IPS-20b (cell line): ENCODE data around the gene HSD17B12.

Experiments
- H3K27ac ChIP-seq: one replicate; pipeline ENCODE4 v1.5.1; 2013; ENCODE audit warnings: low read length
- H3K27me3 ChIP-seq: 2 replicates; pipeline ENCODE4 v1.6.1; 2013; ENCODE audit warnings: mild to moderate bottlenecking, low read length, inconsistent platforms; ENCODE audit not compliant: insufficient read depth
- H3K36me3 ChIP-seq: 2 replicates; pipeline ENCODE4 v1.6.1; 2013; ENCODE audit warnings: low read depth, mild to moderate bottlenecking, inconsistent platforms, low read length, moderate library complexity; ENCODE audit not compliant: insufficient read depth
- H3K4me1 ChIP-seq: 2 replicates; pipeline ENCODE4 v1.6.1; 2013; ENCODE audit warnings: mild to moderate bottlenecking, control low read depth, inconsistent platforms, low read length, moderate library complexity; ENCODE audit not compliant: insufficient read depth
- H3K4me3 ChIP-seq: 2 replicates; pipeline ENCODE4 v1.5.1; 2013; ENCODE audit warnings: mild to moderate bottlenecking, low read length, inconsistent platforms
- H3K9ac ChIP-seq: 2 replicates; pipeline ENCODE4 v1.6.1; 2013; ENCODE audit warnings: low read depth, mild to moderate bottlenecking, inconsistent platforms, low read length, moderate library complexity
- H3K9me3 ChIP-seq: 2 replicates; pipeline ENCODE4 v1.6.1; 2013; ENCODE audit warnings: mild to moderate bottlenecking, low read depth, low read length, inconsistent platforms; ENCODE audit not compliant: insufficient read depth

Gene HSD17B12

GRCh38 chr11:43784866-43785265 lies 104.3 kb downstream of the HSD17B12 start:
- H3K27me3 ChIP-seq: no peaks in the 10 kb centered on the region
- no peak overlapping the region for H3K27ac ChIP-seq
- H3K4me1 ChIP-seq: no peaks in the 10 kb centered on the region
- H3K4me3 ChIP-seq: no peak overlapping the region
- no peak overlapping the region for H3K9ac ChIP-seq
- peaks cover 6% of the 10 kb centered on the region; the same call in 1 of the 2 replicates for H3K9me3 ChIP-seq
- peaks cover 6% of the 10 kb centered on the region for H3K36me3 ChIP-seq

- Histone ChIP-seq H3K4me1 (no peaks in the 10 kb centered on the region), H3K9me3 (peaks cover 6% of the 10 kb centered on the region; the same call in 1 of the 2 replicates), H3K36me3 (peaks cover 6% of the 10 kb centered on the region), H3K27ac (no peak overlapping the region), H3K9ac (no peak overlapping the region), H3K4me3 (no peak overlapping the region), H3K27me3 (no peaks in the 10 kb centered on the region)
Observed at GRCh38 chr11:43785318-43785717, 104.8 kb downstream of the HSD17B12 start.

- Histone ChIP-seq H3K27me3 (no peaks in the 10 kb centered on the region), H3K4me1 (no peaks in the 10 kb centered on the region), H3K9ac (no peak overlapping the region), H3K27ac (no peak overlapping the region), H3K4me3 (no peak overlapping the region), H3K9me3 (peaks cover 6% of the 10 kb centered on the region; the same call in 1 of the 2 replicates), H3K36me3 (peaks cover 6% of the 10 kb centered on the region)
Observed at GRCh38 chr11:43786016-43786415, 105.5 kb downstream of the HSD17B12 start.

- H3K4me1 ChIP-seq: no peaks in the 10 kb centered on the region
- peaks cover 6% of the 10 kb centered on the region for H3K36me3 ChIP-seq
- peaks cover 3% of the 10 kb centered on the region; the same call in 1 of the 2 replicates for H3K9me3 ChIP-seq
- no peak overlapping the region for H3K4me3 ChIP-seq
- no peak overlapping the region for H3K27ac ChIP-seq
- H3K27me3 ChIP-seq: no peaks in the 10 kb centered on the region
- H3K9ac ChIP-seq: no peak overlapping the region
Observed at GRCh38 chr11:43787824-43788223, 107.3 kb downstream of the HSD17B12 start.

- peaks cover 6% of the 10 kb centered on the region for H3K36me3 ChIP-seq
- H3K9me3 ChIP-seq: no peaks in the 10 kb centered on the region; the same call in 1 of the 2 replicates
- no peak overlapping the region for H3K27ac ChIP-seq
- no peak overlapping the region for H3K4me3 ChIP-seq
- H3K27me3 ChIP-seq: no peaks in the 10 kb centered on the region
- no peak overlapping the region for H3K9ac ChIP-seq
- H3K4me1 ChIP-seq: no peaks in the 10 kb centered on the region
Observed at GRCh38 chr11:43788421-43788820, 107.9 kb downstream of the HSD17B12 start.

GRCh38 chr11:43789700-43790443 lies 109.3 kb downstream of the HSD17B12 start:
- H3K4me3 ChIP-seq: no peak overlapping the region
- no peak overlapping the region for H3K9ac ChIP-seq
- H3K27me3 ChIP-seq: no peaks in the 10 kb centered on the region
- H3K36me3 ChIP-seq: peaks cover 6% of the 10 kb centered on the region
- H3K27ac ChIP-seq: no peak overlapping the region
- H3K4me1 ChIP-seq: no peaks in the 10 kb centered on the region
- no peaks in the 10 kb centered on the region for H3K9me3 ChIP-seq

GRCh38 chr11:43790444-43790794 lies 109.9 kb downstream of the HSD17B12 start:
- H3K27ac ChIP-seq: no peak overlapping the region
- H3K9me3 ChIP-seq: no peaks in the 10 kb centered on the region
- H3K9ac ChIP-seq: no peak overlapping the region
- no peaks in the 10 kb centered on the region for H3K27me3 ChIP-seq
- H3K36me3 ChIP-seq: peaks cover 6% of the 10 kb centered on the region
- H3K4me3 ChIP-seq: no peak overlapping the region
- no peaks in the 10 kb centered on the region for H3K4me1 ChIP-seq

- Histone ChIP-seq H3K27ac (no peak overlapping the region), H3K4me1 (no peaks in the 10 kb centered on the region), H3K9ac (no peak overlapping the region), H3K27me3 (no peaks in the 10 kb centered on the region), H3K36me3 (peaks cover 30% of the 10 kb centered on the region; the same call in 1 of the 2 replicates), H3K4me3 (no peak overlapping the region), H3K9me3 (no peaks in the 10 kb centered on the region)
Observed at GRCh38 chr11:43797337-43797736, 116.8 kb downstream of the HSD17B12 start.

- Histone ChIP-seq H3K4me1 (no peaks in the 10 kb centered on the region), H3K36me3 (peaks cover 30% of the 10 kb centered on the region; the same call in 1 of the 2 replicates), H3K9me3 (no peaks in the 10 kb centered on the region), H3K4me3 (no peak overlapping the region), H3K9ac (no peak overlapping the region), H3K27ac (no peak overlapping the region), H3K27me3 (no peaks in the 10 kb centered on the region)
Observed at GRCh38 chr11:43797866-43798265, 117.3 kb downstream of the HSD17B12 start.

GRCh38 chr11:43802509-43802908 lies 122.0 kb downstream of the HSD17B12 start:
- H3K36me3 ChIP-seq: peaks cover 58% of the 10 kb centered on the region
- no peaks in the 10 kb centered on the region for H3K27me3 ChIP-seq
- no peaks in the 10 kb centered on the region for H3K4me1 ChIP-seq
- H3K9ac ChIP-seq: no peak overlapping the region
- H3K27ac ChIP-seq: no peak overlapping the region
- H3K4me3 ChIP-seq: no peak overlapping the region
- peaks cover 15% of the 10 kb centered on the region; the same call in 1 of the 2 replicates for H3K9me3 ChIP-seq

GRCh38 chr11:43803766-43804165 lies 123.2 kb downstream of the HSD17B12 start:
- Histone ChIP-seq H3K9me3 (peaks cover 15% of the 10 kb centered on the region; the same call in 1 of the 2 replicates), H3K27me3 (no peaks in the 10 kb centered on the region), H3K9ac (no peak overlapping the region), H3K4me3 (no peak overlapping the region), H3K4me1 (no peaks in the 10 kb centered on the region), H3K27ac (no peak overlapping the region), H3K36me3 (peaks cover 47% of the 10 kb centered on the region)

- Histone ChIP-seq H3K4me1 (no peaks in the 10 kb centered on the region), H3K27ac (no peak overlapping the region), H3K9me3 (peaks cover 15% of the 10 kb centered on the region; the same call in 1 of the 2 replicates), H3K36me3 (peaks cover 32% of the 10 kb centered on the region), H3K4me3 (no peak overlapping the region), H3K27me3 (no peaks in the 10 kb centered on the region), H3K9ac (no peak overlapping the region)
Observed at GRCh38 chr11:43806976-43807375, 126.4 kb downstream of the HSD17B12 start.
